HepG2 (cell line): ENCODE data around the gene GRAMD1A. TPM values are rescaled to one million over a fixed set of nuclear protein-coding genes. Genes with fewer than 3 reads are reported as not detected.

Source experiments
- ATF4 ChIP-seq, 2 experiments: fragments of 450-650 bp in 1 of 2; sonication (generic) in 1 of 2; formaldehyde crosslinking; IDR thresholded peaks; 2 replicates each; pipeline versions ENCODE4 v1.5.0 to v1.8.0; 2020 to 2022; ENCODE audit warnings: mild to moderate bottlenecking in 1 of 2, missing genetic modification reagents in 1 of 2
- ATF7 ChIP-seq, 2 experiments: fragments of 450-650 bp in 1 of 2; sonication (generic) in 1 of 2; formaldehyde crosslinking in 1 of 2; IDR thresholded peaks; 2 replicates each; pipeline versions ENCODE4 v1.4.0 to v1.6.1; 2016 to 2020; ENCODE audit warnings: antibody characterized with exemption in 1 of 2, mild to moderate bottlenecking in 1 of 2, missing genetic modification reagents in 1 of 2
- ATM ChIP-seq: fragments of 450-650 bp; IDR thresholded peaks from 2 replicates; pipeline ENCODE4 v1.7.1; 2017; ENCODE audit warnings: mild to moderate bottlenecking, borderline replicate concordance
- BATF2 ChIP-seq: sonication (generic); formaldehyde crosslinking; IDR thresholded peaks from 2 replicates; pipeline ENCODE4 v1.8.0; 2022; ENCODE audit warnings: mild to moderate bottlenecking, missing genetic modification reagents, moderate library complexity
- BRD4 ChIP-seq: sonication (generic); formaldehyde crosslinking; IDR thresholded peaks from 2 replicates; pipeline ENCODE4 v1.4.0; 2020; ENCODE audit warnings: missing genetic modification reagents
- DNMT3B ChIP-seq: conservative IDR thresholded peaks from 2 replicates; pipeline ENCODE4 v1.6.1; 2016; ENCODE audit warnings: missing biosample characterization, control low read depth
- ERF ChIP-seq: IDR thresholded peaks from 2 replicates; pipeline ENCODE4 v1.6.1; 2018; ENCODE audit warnings: missing biosample characterization, missing genetic modification reagents
- GLI4 ChIP-seq: sonication (generic); formaldehyde crosslinking; IDR thresholded peaks from 2 replicates; pipeline ENCODE4 v1.5.1; 2020; ENCODE audit warnings: missing genetic modification reagents, mild to moderate bottlenecking, moderate library complexity, borderline replicate concordance
- HNRNPH1 ChIP-seq: fragments of 200-400 bp; formaldehyde crosslinking; optimal IDR thresholded peaks from 2 replicates; pipeline ENCODE3; 2017; ENCODE audit warnings: mild to moderate bottlenecking, low read depth, low read length
- HOXA9 ChIP-seq: sonication (generic); formaldehyde crosslinking; IDR thresholded peaks from 2 replicates; pipeline ENCODE4 v1.8.1; 2022; ENCODE audit warnings: missing genetic modification reagents, mild to moderate bottlenecking, moderate library complexity, borderline replicate concordance
- ISX ChIP-seq: sonication (generic); formaldehyde crosslinking; conservative IDR thresholded peaks from 2 replicates; pipeline ENCODE4 v1.5.0; 2020; ENCODE audit warnings: missing genetic modification reagents
- MYC ChIP-seq: sonication (generic); formaldehyde crosslinking; IDR thresholded peaks from 2 replicates; pipeline ENCODE4 v1.9.0; 2021; ENCODE audit warnings: missing genetic modification reagents, borderline replicate concordance
- PAF1 ChIP-seq: IDR thresholded peaks from 2 replicates; pipeline ENCODE4 v1.6.1; 2016; ENCODE audit warnings: missing genetic modification reagents, missing compliant biosample characterization
- PCBP2 ChIP-seq: fragments of 200-400 bp; formaldehyde crosslinking; optimal IDR thresholded peaks from 2 replicates; pipeline ENCODE3; 2018; ENCODE audit warnings: low read length, low read depth; ENCODE audit not compliant: poor library complexity, severe bottlenecking
- RFXANK ChIP-seq: IDR thresholded peaks from 2 replicates; pipeline ENCODE4 v1.6.1; 2016
- SNAPC5 ChIP-seq: sonication (generic); formaldehyde crosslinking; IDR thresholded peaks from 2 replicates; pipeline ENCODE4 v1.8.1; 2023; ENCODE audit warnings: mild to moderate bottlenecking, missing genetic modification reagents, borderline replicate concordance
- SPEN ChIP-seq: sonication (generic); formaldehyde crosslinking; IDR thresholded peaks from 2 replicates; pipeline ENCODE4 v1.5.1; 2020; ENCODE audit warnings: low read depth, mild to moderate bottlenecking, missing genetic modification reagents
- ZNF329 ChIP-seq: sonication (generic); formaldehyde crosslinking; IDR thresholded peaks from 2 replicates; pipeline ENCODE4 v1.9.0; 2021; ENCODE audit warnings: low read depth, mild to moderate bottlenecking, missing genetic modification reagents
- ZNF383 ChIP-seq: sonication (generic); formaldehyde crosslinking; IDR thresholded peaks from 2 replicates; pipeline ENCODE4 v1.4.0; 2020; ENCODE audit warnings: missing genetic modification reagents, mild to moderate bottlenecking, borderline replicate concordance
- ZNF496 ChIP-seq: sonication (generic); formaldehyde crosslinking; IDR thresholded peaks from 2 replicates; pipeline ENCODE4 v1.8.1; 2023; ENCODE audit warnings: mild to moderate bottlenecking, moderate library complexity, missing genetic modification reagents; ENCODE audit not compliant: insufficient replicate concordance
- ZNF543 ChIP-seq: sonication (generic); formaldehyde crosslinking; IDR thresholded peaks from 2 replicates; pipeline ENCODE4 v1.4.0; 2020; ENCODE audit warnings: mild to moderate bottlenecking, missing genetic modification reagents
- ZNF550 ChIP-seq: sonication (generic); formaldehyde crosslinking; IDR thresholded peaks from 2 replicates; pipeline ENCODE4 v1.4.0; 2020; ENCODE audit warnings: mild to moderate bottlenecking, missing genetic modification reagents, borderline replicate concordance
- ZNF556 ChIP-seq: sonication (generic); formaldehyde crosslinking; IDR thresholded peaks from 2 replicates; pipeline ENCODE4 v1.4.0; 2020; ENCODE audit warnings: mild to moderate bottlenecking, missing genetic modification reagents, borderline replicate concordance
- ZNF589 ChIP-seq: sonication (generic); formaldehyde crosslinking; conservative IDR thresholded peaks from 2 replicates; pipeline ENCODE4 v1.8.0; 2022; ENCODE audit warnings: mild to moderate bottlenecking, moderate library complexity, missing genetic modification reagents
- ZNF768 ChIP-seq: sonication (generic); formaldehyde crosslinking; IDR thresholded peaks from 2 replicates; pipeline ENCODE4 v1.4.0; 2020; ENCODE audit warnings: missing genetic modification reagents
- ZNF775 ChIP-seq: sonication (generic); formaldehyde crosslinking; IDR thresholded peaks from 2 replicates; pipeline ENCODE4 v1.4.0; 2020; ENCODE audit warnings: missing genetic modification reagents, mild to moderate bottlenecking, moderate library complexity, borderline replicate concordance
- ZNF777 ChIP-seq: sonication (generic); formaldehyde crosslinking; IDR thresholded peaks from 2 replicates; pipeline ENCODE4 v1.4.0; 2020; ENCODE audit warnings: missing genetic modification reagents
- ZNF879 ChIP-seq: sonication (generic); formaldehyde crosslinking; IDR thresholded peaks from 2 replicates; pipeline ENCODE4 v1.8.1; 2023; ENCODE audit warnings: missing genetic modification reagents
- polyA plus RNA-seq, 8 experiments: library from polyadenylated mRNA; depleted of rRNA in 3 of 8; stranded (reverse) in 7 of 8; unstranded in 1 of 8; fragments of >200 nt; fragmentation: Illumina TruSeq in 4 of 8; extraction: Trizol in 4 of 8; gene quantifications; 2 replicates each; pipeline versions ENCODE4 v1.2.1 to v1.2.3, GENCODE V29; 2011 to 2016; ENCODE audit warnings: low read depth in 4 of 8, missing spikeins in 1 of 8, mixed read lengths in 1 of 8; ENCODE audit not compliant: insufficient read depth in 1 of 8
- total RNA-seq, 5 experiments: library from RNA; depleted of rRNA; stranded (reverse); fragments of >200 nt; fragmentation: Illumina TruSeq; extraction: Trizol; gene quantifications; 2 replicates each; pipeline ENCODE4 v1.2.3, GENCODE V29; 2016; ENCODE audit warnings: low read depth in 1 of 5

Gene GRAMD1A
- total and polyA plus RNA-seq, 2 of the 13 experiments (the other 11 are each of a cell fraction or from before 2014, with no cell fraction given): 14.7 to 181 TPM

- TF ChIP-seq ISX (CRISPR knock-in tag) (no peak), SNAPC5 (CRISPR knock-in tag) (0 out of 2 replicates have a peak, but pooled peaks have one; percentile 31), GLI4 (no peak), BRD4 (CRISPR knock-in tag) (no peak), ZNF550 (CRISPR knock-in tag) (no peak), MYC (peak; percentile 59; the same call in 1 of the 2 replicates), ZNF383 (CRISPR knock-in tag) (no peak), ZNF879 (no peak), DNMT3B (no peak), SPEN (CRISPR knock-in tag) (peak; percentile 47), ZNF589 (CRISPR knock-in tag) (no peak), ZNF775 (CRISPR knock-in tag) (peak; percentile 74; the same call in 1 of the 2 replicates), ATF4 (CRISPR knock-in tag; IDR thresholded peaks at IDR 0.05) (no peak), PAF1 (CRISPR knock-in tag) (no peak), BATF2 (CRISPR knock-in tag) (no peak), ZNF768 (CRISPR knock-in tag) (peak; percentile 56; the same call in 1 of the 2 replicates), PCBP2 (no peak), ZNF543 (CRISPR knock-in tag) (peak; percentile 69; the same call in 1 of the 2 replicates), ZNF329 (CRISPR knock-in tag) (no peak), ZNF556 (CRISPR knock-in tag) (peak; percentile 25; the same call in 1 of the 2 replicates), HNRNPH1 (no peak), ATF7 (IDR thresholded peaks at IDR 0.05) (no peak), ATF7 (CRISPR knock-in tag; IDR thresholded peaks at IDR 0.05) (no peak), ZNF777 (CRISPR knock-in tag) (no peak), ZNF496 (no peak), RFXANK (CRISPR knock-in tag) (no peak), ATM (no peak), HOXA9 (CRISPR knock-in tag) (no peak), ERF (CRISPR knock-in tag) (peak; percentile 84)
Measured at GRCh38 chr19:34994643-34995541, 5.2 kb upstream of the GRAMD1A start (continued).
